Effector memory CD8-positive, alpha-beta T cell (primary cell): ENCODE results near the gene SI.
"Not testable (repeated sequence)": the region's sequence is repeated elsewhere in the genome, so short reads cannot be mapped to it uniquely, and the experiment has no call there.

Experiments
- ATAC-seq: fragments of 150-1000 bp; cut with Tn5 transposase; replicated peaks from 2 replicates; pipeline ENCODE4 v1.10.0; 2021; ENCODE audit warnings: mild to moderate bottlenecking, moderate library complexity
- DNase-seq, 3 experiments: peaks; one replicate each; pipeline ENCODE4 v3.0.0; 2021
- H3K27ac Mint-ChIP-seq, 2 donors: one replicate each; pipeline ENCODE4 v1.8.0; 2022; ENCODE audit warnings: mild to moderate bottlenecking in 2 of 2, mixed read lengths in 2 of 2, moderate library complexity in 2 of 2
- H3K27me3 Mint-ChIP-seq, 2 donors: one replicate each; pipeline ENCODE4 v1.8.0; 2022; ENCODE audit warnings: mixed read lengths in 2 of 2
- H3K36me3 Mint-ChIP-seq: one replicate; pipeline ENCODE4 v1.8.0; 2022; ENCODE audit warnings: mild to moderate bottlenecking, moderate library complexity, mixed read lengths; ENCODE audit not compliant: insufficient read depth
- H3K4me1 Mint-ChIP-seq, 2 donors: one replicate each; pipeline ENCODE4 v1.8.0; 2022; ENCODE audit warnings: low read depth in 2 of 2, mixed read lengths in 2 of 2
- H3K4me3 Mint-ChIP-seq, 2 donors: one replicate each; pipeline ENCODE4 v1.8.0; 2022; ENCODE audit warnings: mild to moderate bottlenecking in 2 of 2, mixed read lengths in 2 of 2, moderate library complexity in 2 of 2
- H3K9me3 Mint-ChIP-seq, 2 donors: one replicate each; pipeline ENCODE4 v1.8.0; 2022; ENCODE audit warnings: mixed read lengths in 2 of 2
- total RNA-seq, 9 experiments: gene quantifications; one replicate each; lab custom pipeline; 2026; lab: John Stamatoyannopoulos, UW

The SI gene
- 0 to 0.11 (median 0) reads per million in 9 experiments for total RNA-seq

DNA sequence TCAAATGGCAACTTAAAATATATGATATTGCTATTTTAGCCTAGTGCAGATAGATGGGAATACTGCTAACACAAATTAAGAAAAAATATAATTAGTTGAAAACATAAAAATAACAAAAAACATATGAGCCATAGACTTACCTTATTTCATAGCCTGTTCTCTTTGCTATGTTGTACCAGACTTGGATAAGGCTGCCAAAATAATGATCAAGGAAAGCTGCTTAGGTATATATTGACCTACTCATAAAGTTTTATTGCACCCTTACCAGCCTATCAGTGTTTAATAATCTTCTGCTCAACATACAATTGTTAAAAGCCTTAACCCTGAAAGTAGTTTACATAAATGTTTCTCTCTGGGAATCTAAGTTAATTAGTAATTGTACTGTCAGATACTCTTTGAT is at the start of gene SI:
Gene SI (minus strand): TSS at position 204 of the 400 bp plus-strand sequence. CDS start 2,484 bp downstream, outside the sequence.
- no peak for ATAC-seq
- no peak for DNase-seq
- no peaks in the 10 kb centered on the region for H3K36me3 Mint-ChIP-seq
- H3K27me3 Mint-ChIP-seq = no peaks in the 10 kb centered on the region
- no peaks in the 10 kb centered on the region for H3K4me1 Mint-ChIP-seq
- H3K27ac Mint-ChIP-seq = no peak within 1 kb of the TSS
- no peak within 1 kb of the TSS for H3K4me3 Mint-ChIP-seq
- peaks cover 7 to 8% of the 10 kb centered on the region in 2 donors for H3K9me3 Mint-ChIP-seq

DNA sequence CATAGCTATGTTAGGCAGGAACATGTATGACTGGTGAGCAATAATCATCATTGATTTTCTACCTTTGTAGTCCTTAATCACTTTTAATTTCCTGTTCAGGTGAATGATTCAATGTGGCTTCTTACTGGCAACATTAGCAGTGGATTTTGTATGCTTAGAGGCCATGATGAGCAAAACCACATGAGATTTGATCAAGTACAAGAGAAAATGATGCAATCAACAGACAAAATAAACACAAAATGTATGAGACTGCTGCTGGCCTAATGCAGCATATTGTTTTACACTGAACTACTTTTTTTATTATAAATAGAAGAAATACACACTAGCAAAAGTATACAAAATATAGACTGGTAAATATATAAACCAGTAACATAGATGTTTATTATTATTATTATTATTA is 47.5 kb upstream of the SI start:
- Mint-ChIP-seq H3K9me3 (peaks cover 3 to 13% of the 10 kb centered on the region in 2 donors), H3K27ac (no peak overlapping the region), H3K4me3 (no peak overlapping the region), H3K27me3 (no peaks in the 10 kb centered on the region), H3K4me1 (no peaks in the 10 kb centered on the region), H3K36me3 (no peaks in the 10 kb centered on the region)
- DNase-seq (no peak), ATAC-seq (no peak)

DNA sequence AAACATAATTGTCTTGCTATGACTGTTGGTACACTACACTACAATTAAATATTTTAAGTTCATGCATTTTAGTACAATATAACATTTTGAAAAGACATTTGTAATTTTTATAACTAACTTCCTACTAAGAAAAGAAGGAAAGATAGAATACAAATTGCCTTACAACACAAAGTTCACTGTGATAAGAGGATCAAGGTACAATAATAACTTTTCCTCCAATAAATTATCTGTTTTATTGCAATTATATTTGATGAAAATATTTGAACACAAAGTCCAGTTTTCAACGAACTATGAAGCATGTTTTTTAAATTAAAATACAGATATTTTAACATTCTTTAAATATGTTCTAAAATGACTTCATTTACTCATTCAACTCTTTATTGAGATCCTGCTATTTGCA is 33.1 kb upstream of the SI start:
- no peak for ATAC-seq
- Mint-ChIP-seq H3K27ac (no peak overlapping the region), H3K36me3 (no peaks in the 10 kb centered on the region), H3K4me1 (no peaks in the 10 kb centered on the region), H3K4me3 (no peak overlapping the region), H3K9me3 (no peaks in the 10 kb centered on the region), H3K27me3 (no peaks in the 10 kb centered on the region)
- no peak for DNase-seq

DNA sequence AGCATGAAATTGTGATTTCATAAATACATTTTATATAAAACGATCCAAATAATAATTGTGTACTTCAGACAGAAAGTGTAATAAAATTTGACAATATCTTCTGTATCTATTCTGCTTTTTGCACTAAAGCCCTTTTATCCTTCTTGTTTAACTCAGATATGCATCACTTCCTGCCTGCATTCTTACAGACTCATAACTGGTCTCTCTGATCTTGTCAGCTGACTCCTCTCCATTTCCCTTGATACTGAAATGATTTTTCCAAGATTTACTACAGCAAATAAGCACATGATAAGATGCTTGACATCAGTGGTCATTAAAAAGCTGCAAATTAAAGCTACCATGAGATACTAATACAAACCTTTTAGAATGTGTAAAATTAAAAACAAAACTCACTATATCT is 25.3 kb upstream of the SI start:
- ATAC-seq = no peak
- Mint-ChIP-seq H3K4me1 (no peaks in the 10 kb centered on the region), H3K27ac (no peak overlapping the region), H3K9me3 (peaks cover 0 to 4% of the 10 kb centered on the region in 2 donors), H3K4me3 (no peak overlapping the region), H3K36me3 (no peaks in the 10 kb centered on the region), H3K27me3 (no peaks in the 10 kb centered on the region)
- DNase-seq = no peak

DNA sequence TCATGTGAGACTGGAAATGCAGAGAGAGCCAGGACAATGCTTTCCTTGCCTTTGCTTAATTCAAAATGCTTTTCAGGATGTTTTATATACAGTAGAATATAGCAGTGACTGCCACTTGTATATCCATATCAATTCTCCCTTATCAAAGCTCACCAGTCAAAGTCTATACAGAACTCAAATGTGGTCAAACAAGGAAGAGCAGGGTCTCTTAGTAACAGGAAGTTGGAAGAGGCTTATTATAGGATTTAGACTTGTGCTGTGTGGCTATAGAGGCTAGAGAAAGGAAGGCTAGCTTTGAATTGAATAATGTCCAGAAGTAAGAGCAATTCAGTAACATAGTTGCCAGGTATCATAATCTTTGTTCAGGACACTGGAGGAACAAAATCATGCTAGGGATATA is 4.4 kb upstream of the SI start:
- Mint-ChIP-seq H3K9me3 (peaks cover 8% of the 10 kb centered on the region in 2 donors), H3K27ac (no peak overlapping the region), H3K27me3 (no peaks in the 10 kb centered on the region), H3K36me3 (no peaks in the 10 kb centered on the region), H3K4me3 (no peak overlapping the region), H3K4me1 (no peaks in the 10 kb centered on the region)
- ATAC-seq (no peak), DNase-seq (no peak)

DNA sequence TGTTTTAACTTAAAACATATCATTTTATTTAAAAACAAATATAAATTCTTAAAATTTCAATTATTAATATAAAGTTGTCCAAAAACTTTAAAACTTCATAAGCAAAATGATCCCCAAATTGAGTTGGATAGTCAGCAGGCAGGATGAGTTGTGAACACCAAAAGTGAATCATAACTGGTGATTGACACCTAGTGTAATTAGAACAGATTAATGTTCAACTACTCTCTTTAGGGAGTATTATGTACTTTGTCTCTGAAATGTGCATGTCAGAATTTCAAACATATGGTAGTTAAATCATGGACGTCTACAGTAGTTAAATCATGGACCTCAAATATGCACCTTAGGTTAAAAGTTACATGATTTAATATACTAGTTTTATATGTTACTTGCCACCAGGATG is 2.9 kb upstream of the SI start:
- ATAC-seq (no peak), DNase-seq (no peak)
- Mint-ChIP-seq H3K4me3 (no peak overlapping the region), H3K27me3 (no peaks in the 10 kb centered on the region), H3K36me3 (no peaks in the 10 kb centered on the region), H3K27ac (no peak overlapping the region), H3K4me1 (no peaks in the 10 kb centered on the region), H3K9me3 (peaks cover 7 to 8% of the 10 kb centered on the region in 2 donors)

DNA sequence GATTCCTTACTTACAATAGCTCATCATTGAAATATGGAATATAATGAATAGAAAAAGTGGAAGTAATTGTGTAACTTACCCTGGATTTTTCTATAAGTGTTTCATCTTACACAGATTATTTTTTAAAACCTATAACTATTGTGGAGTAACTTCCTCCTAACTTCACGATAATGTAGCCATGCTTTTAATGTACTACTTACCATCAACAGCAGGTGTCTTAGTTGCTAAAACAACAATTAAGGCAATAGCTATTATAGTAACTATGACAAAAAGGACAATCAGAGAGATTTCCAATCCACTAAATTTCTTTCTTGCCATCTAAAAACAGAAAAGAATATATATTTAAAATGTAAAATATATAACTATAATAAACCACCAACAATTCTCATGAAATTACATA is 2.6 kb downstream of the SI start:
- no peak for ATAC-seq
- Mint-ChIP-seq H3K4me1 (no peaks in the 10 kb centered on the region), H3K9me3 (peaks cover 5 to 6% of the 10 kb centered on the region in 2 donors), H3K27me3 (no peaks in the 10 kb centered on the region), H3K27ac (no peak overlapping the region), H3K36me3 (no peaks in the 10 kb centered on the region), H3K4me3 (no peak overlapping the region)
- DNase-seq = no peak

DNA sequence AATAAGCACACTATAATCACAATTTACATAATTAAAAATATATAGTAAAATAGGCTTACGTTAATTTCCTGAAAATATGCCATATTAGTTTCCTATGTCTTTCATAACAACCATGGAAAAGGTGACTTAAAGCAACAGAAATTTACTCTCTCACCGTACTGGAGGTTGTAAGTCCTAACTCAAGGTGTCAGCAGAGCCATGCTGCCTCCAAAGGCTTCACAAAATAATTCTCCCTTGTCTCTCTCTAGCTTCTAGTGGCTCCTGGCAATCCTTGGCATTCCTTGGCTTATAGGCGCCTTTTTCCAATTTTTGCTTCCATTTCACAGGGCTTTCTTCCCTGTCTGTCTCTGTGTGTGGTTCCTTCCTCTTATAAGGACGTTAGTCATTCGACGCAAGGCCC is 7.6 kb downstream of the SI start:
- no peak overlapping the region for H3K4me3 Mint-ChIP-seq
- no peaks in the 10 kb centered on the region for H3K27me3 Mint-ChIP-seq
- no peak for DNase-seq
- H3K4me1 Mint-ChIP-seq = no peaks in the 10 kb centered on the region
- H3K36me3 Mint-ChIP-seq = no peaks in the 10 kb centered on the region
- no peak overlapping the region for H3K27ac Mint-ChIP-seq
- no peak for ATAC-seq
- peaks cover 5 to 7% of the 10 kb centered on the region in 2 donors for H3K9me3 Mint-ChIP-seq

DNA sequence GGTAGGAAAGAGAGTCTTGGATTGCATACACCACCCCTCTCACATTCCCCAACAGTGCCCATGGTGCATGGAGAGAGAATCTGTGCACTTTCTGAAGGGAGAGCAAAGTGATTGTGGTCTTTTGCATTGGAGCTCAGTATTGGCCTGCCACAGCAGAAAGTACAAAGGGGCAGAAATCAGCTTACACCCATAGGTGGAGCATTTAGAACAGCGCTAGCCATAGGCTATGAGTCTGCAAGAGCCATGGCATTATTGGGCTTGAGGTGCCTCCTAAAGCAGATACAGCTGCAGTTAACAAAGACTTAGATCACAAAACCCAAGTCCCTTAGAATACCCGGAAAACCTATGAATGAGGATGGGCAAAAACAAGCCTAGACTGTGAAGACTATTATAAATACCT is 21.8 kb downstream of the SI start:
- Mint-ChIP-seq H3K27me3 (no peaks in the 10 kb centered on the region), H3K4me3 (no peak overlapping the region), H3K27ac (no peak overlapping the region), H3K4me1 (no peaks in the 10 kb centered on the region), H3K36me3 (no peaks in the 10 kb centered on the region), H3K9me3 (peaks cover 6 to 7% of the 10 kb centered on the region in 2 donors)
- ATAC-seq (no peak), DNase-seq (no peak)

DNA sequence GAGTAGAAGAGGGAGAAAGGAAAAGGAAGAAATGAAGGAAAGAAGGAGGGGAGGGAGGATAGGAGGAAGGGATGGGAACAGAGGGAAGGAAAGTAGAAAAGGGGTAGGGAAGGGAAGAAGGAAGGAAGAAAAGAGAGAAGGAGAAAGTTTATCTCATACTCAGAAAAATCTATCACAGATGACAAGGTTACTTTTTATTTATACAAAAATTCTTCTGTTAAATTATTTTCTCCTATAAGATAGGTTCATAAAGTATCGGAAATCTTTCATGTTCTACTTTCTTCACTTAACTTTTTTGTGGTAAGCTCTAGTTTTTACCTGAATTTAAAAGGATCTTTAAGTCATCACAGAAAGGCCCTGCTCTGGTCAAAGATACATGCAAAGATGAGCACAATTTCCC is 38.1 kb downstream of the SI start:
- no peak overlapping the region for H3K27ac Mint-ChIP-seq
- DNase-seq = no peak
- H3K36me3 Mint-ChIP-seq = no peaks in the 10 kb centered on the region
- H3K9me3 Mint-ChIP-seq = peaks cover 0 to 6% of the 10 kb centered on the region in 2 donors
- ATAC-seq = no peak
- no peak overlapping the region for H3K4me3 Mint-ChIP-seq
- no peaks in the 10 kb centered on the region for H3K27me3 Mint-ChIP-seq
- H3K4me1 Mint-ChIP-seq = no peaks in the 10 kb centered on the region

DNA sequence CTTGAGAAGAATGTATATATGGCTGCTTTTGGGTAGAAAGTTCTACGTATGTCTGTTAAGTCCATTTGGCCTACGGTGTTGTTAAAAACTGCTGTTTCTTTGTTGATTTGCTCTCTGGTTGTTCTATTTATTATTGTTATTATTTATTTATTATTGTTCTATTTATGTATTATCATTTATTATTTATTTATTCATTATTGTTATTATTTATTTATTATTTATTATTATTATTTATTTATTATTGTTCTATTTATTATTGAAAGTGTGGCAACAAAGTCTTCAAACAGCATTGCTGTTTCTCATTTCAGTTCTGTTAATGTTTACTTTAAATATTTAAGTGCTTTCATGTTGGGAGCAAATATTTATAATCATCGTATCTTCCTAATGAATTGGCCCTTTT is 66.7 kb downstream of the SI start:
- no peak for DNase-seq

DNA sequence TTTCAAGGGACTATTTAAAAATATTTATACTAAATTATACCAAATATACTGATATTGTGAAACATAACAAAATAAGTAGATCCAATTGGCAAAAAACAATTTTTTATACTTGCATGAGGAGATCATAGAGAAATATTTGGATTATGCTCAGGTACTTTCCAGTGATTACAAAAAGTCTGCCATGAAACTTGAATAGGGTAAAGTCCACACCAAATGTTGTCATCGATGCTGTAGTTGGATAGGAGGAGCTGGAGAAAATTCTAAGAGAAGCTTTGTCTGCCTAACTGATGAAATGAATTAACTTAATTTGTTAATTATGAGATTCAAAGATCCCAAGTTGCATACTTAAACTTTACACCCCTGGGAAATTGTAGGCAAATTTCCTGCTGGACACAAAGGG is 93.3 kb downstream of the SI start:
- ATAC-seq (no peak), DNase-seq (no peak)
- Mint-ChIP-seq H3K27me3 (no peaks in the 10 kb centered on the region), H3K4me3 (no peak overlapping the region), H3K27ac (no peak overlapping the region), H3K4me1 (no peaks in the 10 kb centered on the region), H3K36me3 (no peaks in the 10 kb centered on the region), H3K9me3 (peaks cover 3 to 6% of the 10 kb centered on the region in 2 donors)

More for the DNA sequence above, 66.7 kb downstream of the SI start:
- no peaks in the 10 kb centered on the region for H3K4me1 Mint-ChIP-seq
- ATAC-seq = no peak
- no peak overlapping the region for H3K27ac Mint-ChIP-seq
- H3K9me3 Mint-ChIP-seq = peaks cover 0 to 1% of the 10 kb centered on the region in 2 donors
- no peak overlapping the region for H3K4me3 Mint-ChIP-seq
- no peaks in the 10 kb centered on the region for H3K36me3 Mint-ChIP-seq
- no peaks in the 10 kb centered on the region for H3K27me3 Mint-ChIP-seq

DNA sequence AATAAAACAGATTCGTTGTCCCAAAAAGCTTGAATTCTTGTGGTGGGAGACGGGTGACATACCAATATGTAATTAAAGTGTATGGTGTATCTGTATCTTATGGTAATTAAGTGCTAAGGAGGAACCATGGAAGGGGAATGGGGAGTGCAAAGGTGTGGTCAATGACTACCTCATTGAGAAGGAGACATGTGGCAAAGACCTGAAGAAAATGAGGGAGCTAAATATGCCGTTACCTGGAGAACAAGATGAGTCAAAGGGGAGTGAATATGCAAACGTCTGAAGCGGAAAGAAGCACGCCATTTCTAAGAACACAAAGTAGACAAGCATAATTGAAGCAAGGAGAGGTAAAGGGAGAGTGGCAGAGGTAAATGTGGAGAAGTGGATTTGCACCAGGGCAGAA is 115.7 kb downstream of the SI start:
- Mint-ChIP-seq H3K4me3 (no peak overlapping the region), H3K36me3 (no peaks in the 10 kb centered on the region), H3K27ac (no peak overlapping the region), H3K4me1 (no peaks in the 10 kb centered on the region), H3K27me3 (no peaks in the 10 kb centered on the region), H3K9me3 (peaks cover 10 to 13% of the 10 kb centered on the region in 2 donors)
- DNase-seq (no peak), ATAC-seq (no peak)

DNA sequence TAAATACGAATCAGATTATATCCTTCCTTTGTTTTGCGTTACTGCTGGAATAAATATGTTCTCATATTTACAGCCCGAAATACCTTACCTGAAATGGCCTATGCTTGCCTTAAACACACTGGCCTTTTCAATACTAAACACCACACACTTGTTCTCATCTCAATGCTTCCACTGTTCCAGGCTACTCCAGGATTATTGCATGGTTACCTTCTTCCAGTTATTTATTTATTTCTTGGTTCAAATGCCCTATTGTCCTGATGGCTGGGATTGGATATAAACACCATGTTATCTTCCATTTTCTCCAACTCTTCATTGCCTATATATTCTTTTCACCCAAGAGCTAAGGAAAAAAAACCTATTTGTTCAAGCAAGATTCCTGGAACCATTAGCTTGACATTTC is 125.3 kb downstream of the SI start:
- DNase-seq (no peak), ATAC-seq (no peak)
- H3K9me3 Mint-ChIP-seq = peaks cover 3 to 21% of the 10 kb centered on the region in 2 donors
- H3K27ac Mint-ChIP-seq = no peak overlapping the region
- no peak overlapping the region for H3K4me3 Mint-ChIP-seq
- no peaks in the 10 kb centered on the region for H3K36me3 Mint-ChIP-seq
- no peaks in the 10 kb centered on the region for H3K4me1 Mint-ChIP-seq
- no peaks in the 10 kb centered on the region for H3K27me3 Mint-ChIP-seq

DNA sequence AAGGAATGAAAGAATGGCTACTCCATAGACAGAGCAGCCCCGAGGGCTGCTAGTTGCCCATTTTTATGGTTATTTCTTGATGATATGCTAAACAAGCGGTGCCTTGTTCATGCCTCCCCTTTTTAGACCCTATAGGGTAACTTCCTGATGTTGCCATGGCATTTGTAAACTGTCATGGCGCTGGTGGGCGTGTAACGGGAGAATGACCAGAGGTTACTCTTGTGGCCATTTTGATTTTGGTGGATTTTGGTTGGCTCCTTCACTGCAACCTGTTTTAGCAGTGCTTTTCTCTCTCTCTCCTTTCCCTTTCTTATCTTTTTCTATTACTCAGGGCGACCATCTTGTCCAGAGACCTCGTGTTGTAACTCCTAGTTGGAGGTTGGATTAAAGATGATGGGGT is 126.9 kb downstream of the SI start:
- not testable (repeated sequence) for H3K27me3 Mint-ChIP-seq, H3K4me1 Mint-ChIP-seq, DNase-seq, H3K36me3 Mint-ChIP-seq, H3K4me3 Mint-ChIP-seq, ATAC-seq, H3K27ac Mint-ChIP-seq
- peaks cover 3 to 21% of the 10 kb centered on the region in 2 donors for H3K9me3 Mint-ChIP-seq
